Epidermal melanocyte (primary cell): Measurements from ENCODE around the gene ARMH4.

Experiments
- DNase-seq: peaks from one replicate; pipeline ENCODE4 v3.0.0; 2011; ENCODE audit warnings: low spot score; ENCODE audit not compliant: insufficient read length

ARMH4 gene

DNA sequence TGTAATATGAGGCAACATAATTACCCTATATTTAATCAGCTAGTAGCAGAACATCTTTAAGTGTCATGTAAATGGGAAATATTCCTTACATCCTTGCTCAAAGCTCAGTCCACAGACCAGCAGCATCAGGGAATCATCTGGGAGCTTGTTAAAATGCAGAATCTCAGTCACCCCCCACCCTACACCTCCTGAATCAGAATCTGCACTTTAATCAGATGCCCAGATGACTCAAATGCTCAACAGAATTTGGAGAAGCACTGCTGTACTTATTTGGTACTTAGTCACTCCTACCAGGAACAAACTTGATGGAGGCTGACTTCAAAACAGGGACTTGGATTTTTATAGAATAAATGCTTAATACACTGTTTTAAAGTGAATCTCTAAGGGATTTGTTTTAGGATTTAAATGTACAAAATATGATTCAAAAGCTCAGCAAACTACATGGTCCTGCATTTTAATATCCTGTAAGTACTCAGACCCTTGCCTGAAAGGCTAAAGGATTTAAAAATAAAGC, 96.5 kb downstream of the ARMH4 start:
- DNase-seq = no peak

DNA sequence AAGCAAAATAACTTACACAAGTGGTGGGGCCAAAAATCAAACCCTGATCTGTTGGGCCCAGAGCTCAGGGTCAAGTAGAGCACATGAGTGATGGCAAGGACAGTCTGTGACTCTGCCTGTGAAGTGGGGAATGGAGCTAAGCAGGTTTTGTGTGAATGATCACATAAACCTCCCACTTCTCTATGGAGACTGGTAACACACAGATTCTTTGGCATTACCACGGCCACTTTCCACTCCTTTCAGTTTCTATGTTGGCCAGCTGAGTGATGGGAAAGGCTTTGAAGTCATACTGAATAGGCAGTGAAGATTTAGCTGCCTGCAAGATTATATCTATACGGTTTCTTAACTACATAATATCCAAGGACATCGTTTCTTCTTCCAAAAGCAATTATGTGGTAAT, 97.9 kb downstream of the ARMH4 start:
- no peak for DNase-seq

DNA sequence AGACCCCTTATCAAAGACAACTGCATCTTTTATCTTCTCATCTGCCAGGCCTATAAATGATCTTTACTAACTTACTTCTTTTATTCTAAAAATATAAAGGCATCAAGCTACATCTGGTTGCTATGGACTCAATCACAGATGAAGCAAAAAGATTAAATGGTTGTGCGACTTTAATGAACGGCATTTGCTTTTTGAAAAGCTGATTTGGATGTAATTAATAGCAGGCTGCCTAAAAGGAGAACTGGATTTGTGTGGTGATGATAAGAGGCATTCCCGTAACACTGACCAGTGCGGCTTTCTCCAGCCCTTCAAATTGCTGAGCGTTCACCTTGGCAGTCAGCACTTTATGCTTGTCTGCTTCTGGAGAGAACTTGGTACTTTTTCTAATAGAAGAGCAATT, 103.8 kb downstream of the ARMH4 start:
- DNase-seq = no peak

DNA sequence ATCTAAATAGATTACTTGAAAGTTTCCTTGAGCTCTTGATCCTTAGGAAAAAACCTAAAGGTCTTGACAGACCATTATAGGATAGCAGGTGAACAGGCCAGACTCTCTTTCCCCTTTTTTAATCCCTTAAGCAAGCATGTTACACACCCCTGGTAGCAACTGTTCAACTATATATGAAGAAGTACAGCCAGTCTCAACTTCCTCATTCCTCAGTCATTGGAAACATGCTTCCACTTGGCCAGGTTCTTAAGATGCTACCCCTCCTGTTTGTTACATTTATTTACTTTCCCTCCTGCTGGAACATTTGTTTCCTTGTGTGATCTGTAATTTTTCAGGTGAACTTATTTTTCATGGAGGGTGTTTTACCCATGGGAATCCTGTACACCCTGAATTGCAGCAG, 124.1 kb downstream of the ARMH4 start:
- no peak for DNase-seq

DNA sequence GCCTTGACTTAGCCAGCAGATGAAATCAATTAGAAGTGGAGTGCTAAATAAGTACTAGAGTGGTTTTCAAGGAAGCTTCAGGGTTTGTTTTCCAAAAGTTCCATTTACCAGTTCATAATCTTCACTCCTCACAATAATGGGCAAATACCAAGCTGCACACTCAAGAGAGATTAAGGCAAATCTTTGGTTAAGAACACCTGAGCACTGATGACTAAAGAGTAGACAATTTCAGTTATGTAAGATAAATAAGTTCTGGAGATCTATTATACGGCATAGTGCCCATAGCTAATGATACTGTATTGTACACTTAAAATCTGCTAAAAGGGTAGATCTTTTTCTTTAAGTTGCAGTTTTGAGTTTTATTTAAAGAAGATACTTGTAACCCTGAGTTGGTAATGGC, 125.0 kb downstream of the ARMH4 start:
- no peak for DNase-seq

DNA sequence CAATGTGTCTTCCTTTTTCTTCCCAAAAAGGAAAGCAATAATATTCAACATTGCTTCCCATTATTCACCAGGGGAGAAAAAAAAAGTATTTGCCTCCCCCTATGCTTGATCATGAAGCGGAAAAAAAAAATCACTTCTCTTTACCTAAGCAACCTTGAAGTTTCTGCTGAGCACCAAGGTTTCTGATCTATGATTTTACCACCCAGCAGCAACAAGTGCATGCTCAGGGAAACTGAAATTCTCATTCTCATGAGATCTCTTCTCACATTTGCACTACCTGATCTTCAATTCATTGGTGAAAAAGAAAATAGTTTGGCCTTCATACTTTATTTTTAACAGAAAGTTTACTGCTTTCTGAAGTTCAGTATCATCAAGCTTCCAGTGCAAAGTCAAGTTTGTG, 125.8 kb downstream of the ARMH4 start:
- DNase-seq = no peak

DNA sequence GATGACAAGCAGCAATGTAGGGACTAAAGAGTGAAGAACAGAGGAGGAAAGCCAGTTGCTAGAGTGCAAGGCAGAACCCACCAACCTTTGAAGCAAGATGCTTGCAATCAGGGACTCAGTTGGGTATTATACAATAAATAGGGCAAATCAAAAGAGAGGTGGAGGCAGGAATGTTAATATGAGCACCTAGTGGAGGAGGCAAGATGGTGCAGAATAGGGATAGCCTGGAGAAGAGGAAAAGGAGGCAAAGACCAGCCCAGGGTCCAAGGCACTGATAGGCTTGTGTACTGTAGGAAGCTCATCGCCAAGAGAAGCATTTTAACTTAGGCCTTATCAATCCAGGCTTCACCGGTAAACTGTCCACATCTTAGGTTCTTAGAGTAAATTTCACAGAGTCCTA, 137.2 kb downstream of the ARMH4 start:
- no peak for DNase-seq

DNA sequence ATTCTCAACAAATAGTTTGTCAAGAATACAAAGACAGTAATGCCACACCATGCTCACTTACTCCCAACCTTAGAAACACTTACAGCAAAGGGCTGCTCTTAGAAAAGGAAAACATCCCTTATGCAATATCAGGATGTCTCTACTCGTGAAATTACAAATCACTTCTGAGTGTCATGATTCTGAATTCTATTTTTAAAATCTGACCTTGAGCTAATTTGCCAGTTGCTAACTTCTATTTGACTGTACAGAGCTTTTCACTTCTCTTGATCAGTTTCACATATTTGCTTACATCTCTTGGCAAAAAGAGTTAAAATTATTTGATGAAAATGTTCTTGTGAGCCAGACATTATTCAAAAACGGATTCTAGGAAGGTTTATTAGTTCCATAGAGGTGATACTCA, 149.4 kb downstream of the ARMH4 start:
- DNase-seq = no peak

DNA sequence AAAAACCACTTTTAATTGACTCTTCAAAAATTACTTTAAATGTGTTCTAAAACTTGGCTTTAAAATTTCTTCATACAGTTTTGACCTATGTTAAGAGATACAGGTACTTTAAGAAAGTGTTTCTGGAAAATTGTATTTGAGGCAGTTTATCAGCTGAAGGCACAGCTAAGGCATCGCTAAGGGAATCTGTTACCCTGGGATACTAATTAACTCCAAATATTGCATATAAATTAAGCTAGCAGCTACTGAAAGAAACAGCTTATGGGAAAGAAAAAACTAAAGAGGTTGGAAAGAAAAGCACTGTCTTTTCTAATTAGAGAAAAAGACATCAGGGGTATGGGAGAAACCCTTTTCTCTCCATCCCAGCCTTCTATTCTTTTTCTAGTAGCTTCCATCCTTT, 152.0 kb downstream of the ARMH4 start:
- no peak for DNase-seq

DNA sequence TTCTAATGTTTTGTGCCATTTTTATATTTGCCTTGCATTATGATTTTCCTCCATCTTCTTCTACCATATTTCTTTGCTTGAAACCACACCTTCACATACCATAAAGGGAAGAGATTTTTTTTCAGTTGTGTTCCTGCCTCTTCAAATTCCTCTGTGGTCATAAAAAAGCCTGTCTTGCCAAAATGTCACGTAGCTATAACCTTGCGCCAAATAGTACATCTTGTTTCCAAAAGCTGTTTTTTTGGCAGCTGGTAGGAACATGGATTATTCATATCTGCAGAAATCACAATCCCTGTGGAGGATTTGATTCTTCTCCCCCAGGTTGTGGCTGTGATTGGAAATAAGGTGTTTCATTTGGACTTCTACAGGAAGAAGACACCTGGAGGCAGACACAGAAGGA, 152.5 kb downstream of the ARMH4 start:
- no peak for DNase-seq

DNA sequence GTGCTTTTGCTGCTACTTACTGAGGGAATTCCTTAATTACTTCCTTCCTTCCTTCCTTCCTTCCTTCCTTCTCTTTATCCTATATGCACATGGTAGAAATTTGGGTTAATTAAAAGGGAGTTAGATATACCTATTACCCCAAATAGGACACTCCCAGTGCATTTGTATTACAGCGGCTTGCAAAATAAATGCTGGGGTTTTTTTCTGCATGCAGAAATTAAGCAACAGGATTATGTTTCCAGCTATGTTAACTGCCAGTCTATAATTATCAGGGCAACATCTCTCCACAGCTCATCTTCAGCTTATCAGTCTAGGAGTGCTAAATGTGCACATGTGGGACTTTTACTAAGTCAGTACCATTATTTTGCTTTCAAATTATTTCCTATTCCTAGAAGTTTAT, 153.2 kb downstream of the ARMH4 start:
- no peak for DNase-seq

DNA sequence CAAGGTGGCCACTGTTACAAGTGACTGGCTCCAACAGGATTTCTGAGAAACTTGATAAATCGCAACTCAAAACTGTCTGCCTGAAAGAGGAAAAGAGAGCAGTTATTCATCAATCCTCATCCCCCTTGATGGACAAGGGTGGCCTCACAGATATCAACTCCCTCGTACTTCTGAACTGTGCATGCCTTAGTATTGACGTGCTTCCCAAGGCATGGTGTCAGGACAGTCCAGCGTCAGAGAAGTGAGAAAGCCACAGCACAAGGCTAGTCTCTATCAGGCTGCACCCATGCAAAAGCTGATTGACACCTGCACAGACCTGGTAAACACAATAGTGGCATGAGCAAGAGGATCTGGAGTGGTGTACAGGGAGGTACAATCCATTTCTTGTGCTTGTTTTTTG, 160.7 kb downstream of the ARMH4 start:
- DNase-seq = no peak

DNA sequence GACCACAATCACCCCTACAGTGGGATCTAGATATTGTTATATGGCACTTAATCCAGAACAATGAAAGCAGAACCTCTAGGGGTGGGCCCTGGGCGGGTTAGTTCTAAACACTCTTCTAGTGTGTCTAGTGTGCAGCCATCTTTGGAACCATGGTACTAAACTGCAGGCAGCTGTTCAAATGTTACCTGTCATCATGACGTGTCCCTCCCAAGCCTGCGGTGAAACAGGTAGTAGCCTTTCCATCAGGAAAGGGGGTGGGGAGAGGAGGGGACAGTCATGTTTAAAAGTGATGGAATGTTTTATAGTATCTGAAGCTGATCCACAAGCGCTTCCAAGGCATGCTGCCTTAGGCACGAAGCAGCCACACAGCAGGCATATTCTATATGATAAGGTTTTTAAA, 163.6 kb downstream of the ARMH4 start:
- no peak for DNase-seq

DNA sequence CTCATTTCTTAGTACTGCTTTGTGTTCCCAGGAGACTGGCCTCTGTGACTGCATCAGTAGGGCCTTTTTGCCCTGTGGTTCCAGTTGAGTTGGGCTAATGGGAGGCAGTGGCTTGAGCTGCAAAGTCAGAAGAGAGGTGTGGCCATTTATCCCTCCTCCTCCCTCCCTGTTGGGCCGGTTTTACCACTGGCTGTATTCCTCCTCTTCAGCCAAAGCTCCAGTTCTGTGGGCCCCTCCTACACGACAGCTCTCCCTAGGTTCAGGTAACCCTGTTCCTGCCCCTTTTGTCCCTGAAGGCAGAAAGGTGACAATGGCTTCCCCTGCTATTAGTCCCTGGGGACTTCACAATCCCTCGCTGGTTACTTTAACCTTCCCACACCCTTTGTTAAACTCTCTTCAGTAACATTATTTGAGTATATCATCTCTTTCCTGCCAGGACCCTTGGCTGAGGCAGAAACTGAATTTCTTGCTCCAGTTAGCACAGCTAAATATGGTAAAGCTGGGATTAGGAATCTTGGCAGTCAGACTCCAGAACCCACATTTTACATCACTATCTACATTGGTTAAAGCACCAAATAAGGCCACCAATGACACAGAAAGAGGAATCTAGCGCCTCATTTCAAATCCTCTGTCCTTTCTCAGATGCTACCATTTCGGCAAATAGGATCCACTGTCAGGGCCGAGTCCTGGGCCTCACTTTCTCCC, 164.3 kb downstream of the ARMH4 start:
- no peak for DNase-seq

DNA sequence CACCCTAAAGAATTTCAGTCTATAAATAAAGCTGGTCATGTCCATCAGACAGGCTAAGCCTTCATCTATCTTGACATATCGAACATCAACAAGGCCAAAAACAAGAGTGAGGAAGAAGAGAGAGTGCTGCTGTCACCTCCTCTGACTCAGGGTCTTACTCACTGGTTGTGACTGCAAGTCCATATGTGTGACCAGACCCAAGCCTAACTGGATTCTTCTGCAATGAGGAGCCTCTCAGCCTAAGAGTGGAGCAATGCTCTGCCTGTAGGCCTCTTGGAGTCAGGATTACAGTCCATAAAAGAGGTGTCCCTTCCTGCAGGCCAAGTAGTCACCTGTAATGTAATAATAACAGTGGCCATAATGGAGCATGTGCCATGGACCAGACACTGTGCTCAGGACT, 165.0 kb downstream of the ARMH4 start:
- DNase-seq = no peak

DNA sequence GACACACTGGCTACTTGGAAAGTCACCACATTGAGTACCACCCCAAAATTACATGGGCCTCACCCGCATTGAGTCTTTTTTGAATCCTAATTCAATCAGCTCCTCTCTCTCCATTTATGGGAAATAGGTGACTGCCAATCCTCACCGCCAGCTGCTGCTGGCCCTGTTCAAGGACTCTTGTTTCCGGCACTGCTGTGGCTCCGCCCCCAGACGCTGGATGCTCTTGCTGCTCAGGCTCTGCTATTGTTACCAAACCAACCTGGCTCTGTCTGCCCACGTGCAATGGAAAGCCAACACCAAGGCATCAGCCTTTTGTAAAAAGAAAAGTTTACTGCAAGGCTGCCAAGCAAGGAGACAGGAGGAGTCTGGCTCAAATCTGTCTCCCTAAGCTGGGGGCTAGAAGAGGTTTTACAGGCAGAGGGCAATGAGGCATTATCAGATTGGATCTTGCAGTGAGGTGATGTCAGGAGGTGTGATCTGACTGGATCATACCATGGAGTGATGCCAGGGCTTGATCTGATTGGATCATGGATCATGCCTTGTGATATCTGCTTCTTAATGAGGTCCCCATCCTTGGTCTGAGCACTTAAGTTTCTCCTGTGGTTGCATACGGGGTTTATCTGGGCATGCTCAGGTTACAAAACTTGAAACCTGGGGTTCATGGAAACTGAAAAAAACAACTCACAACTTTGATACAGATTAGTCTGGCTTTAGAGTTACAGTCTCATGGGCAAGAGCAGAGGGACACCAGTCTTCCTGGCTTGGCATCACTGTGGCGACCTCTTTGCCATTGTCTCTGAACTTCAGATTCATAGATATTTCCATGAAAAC, 169.0 kb downstream of the ARMH4 start:
- no peak for DNase-seq

DNA sequence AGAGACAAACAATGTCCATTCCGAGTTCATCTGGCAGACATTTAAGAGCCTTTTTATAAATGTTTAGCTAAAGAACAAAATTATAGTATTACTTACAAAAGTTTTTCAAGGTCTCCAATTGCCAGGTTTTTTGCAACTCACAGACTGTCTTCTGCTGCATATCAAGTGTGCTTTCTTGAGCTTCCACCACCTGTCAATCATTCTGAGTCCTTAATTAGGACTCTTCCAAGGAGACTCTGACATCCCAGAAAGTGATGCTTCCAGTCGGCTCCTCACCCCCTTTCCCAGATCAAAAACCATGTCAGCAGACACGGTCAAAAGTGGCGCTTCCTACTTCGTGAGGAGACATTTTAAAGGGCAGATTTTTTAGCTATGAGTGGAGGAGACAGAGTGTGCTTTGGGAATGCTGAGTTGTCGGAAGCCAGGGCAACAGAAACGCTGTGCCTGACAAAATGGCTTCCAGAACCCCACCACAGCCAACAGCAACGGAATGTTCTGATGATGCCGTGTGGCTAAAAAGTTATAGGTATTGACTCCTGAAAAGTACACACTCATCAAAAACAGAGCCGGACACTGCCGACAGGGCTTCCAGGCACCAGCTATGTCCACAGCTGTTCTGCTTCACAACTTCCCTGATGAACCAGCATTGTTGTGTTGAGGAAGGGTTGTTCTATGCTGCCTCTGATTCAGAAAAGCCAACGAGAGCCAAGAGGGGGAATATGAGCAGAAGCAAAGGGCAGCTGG, 170.0 kb downstream of the ARMH4 start:
- no peak for DNase-seq

DNA sequence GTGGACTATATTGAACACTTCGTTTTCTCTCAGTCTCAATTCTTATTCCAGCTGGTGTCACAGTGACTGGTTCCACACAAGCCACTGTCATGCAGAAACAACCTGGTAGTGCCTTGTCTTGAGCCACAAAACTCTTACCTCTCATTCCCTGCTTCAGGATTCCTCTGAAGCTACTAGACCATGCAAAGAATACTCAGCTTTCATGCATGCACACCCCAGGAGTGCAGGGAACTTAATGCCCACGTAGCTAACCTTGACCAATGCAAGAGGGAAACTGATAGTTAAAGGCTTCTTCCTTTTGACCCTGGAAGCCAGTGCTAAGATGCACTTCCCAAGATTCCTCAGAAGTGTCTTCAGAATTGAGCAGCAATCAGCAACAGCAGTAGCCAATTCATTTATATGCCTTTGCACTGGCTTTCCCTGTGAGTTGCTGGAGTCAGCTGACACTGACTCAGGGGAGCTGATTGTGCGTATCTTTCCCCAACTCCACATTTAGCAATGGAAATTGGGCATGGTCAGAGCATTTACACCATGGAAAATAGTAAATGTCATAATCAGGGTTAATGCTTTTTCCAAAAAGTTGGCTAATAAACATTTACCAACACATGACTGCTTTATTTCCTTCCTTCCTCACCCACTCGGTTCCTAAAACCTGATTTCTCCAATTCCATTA, 172.5 kb downstream of the ARMH4 start:
- no peak for DNase-seq

DNA sequence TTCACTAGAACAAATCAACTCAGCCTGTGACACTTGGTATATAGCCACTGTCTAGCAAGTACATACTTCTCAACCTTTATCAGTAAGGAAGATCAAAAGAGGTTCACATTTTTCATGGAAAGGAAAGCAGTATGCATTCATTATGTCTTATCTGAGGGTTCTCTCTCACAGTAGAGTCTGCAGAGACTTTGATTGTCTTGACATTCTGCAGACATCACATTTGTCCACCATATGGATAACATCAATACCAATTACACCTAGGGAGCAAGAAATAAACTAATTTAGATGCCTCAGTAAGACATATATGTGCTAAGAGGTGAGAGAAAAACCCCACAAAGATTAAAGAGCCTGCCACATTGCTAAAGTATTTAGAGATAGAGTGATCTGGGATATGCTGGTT, 175.3 kb downstream of the ARMH4 start:
- no peak for DNase-seq

DNA sequence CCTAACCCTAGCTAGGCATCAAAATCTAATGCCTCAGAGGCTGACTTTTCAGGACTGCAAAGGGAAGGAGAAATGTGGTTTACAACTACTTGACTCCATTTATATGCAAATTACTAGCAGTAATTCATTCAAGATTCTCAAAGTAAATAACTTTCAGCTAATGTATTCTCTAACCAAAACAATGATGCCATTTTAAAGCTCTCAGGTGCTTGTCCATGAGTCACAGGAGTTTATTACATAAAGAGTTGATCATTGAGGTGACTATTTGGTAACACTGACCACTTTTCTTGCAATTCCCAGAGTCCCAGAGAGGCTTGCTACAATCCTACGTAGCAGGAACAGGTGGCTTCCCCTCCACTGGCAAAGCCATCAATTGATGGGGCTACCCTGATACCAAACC, 177.1 kb downstream of the ARMH4 start:
- no peak for DNase-seq

DNA sequence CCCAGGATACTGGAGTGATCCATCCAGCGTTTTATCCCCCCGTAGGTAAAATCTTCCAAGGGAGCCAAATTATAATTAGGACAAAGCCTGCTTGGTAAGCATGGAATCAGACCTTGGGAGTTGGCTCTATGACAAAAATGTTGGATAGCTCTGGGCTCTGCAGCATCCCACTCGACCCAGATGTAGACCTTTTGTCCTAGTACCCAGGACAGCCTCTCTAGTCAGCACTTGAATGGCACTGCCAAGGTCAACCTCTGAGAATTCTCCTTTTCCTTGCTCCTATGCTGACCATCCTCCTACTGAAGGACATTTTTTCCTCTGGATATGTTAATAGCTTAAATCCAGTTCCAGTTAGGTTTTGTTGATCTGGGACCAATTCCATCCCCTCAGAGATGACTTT, 181.4 kb downstream of the ARMH4 start:
- no peak for DNase-seq

DNA sequence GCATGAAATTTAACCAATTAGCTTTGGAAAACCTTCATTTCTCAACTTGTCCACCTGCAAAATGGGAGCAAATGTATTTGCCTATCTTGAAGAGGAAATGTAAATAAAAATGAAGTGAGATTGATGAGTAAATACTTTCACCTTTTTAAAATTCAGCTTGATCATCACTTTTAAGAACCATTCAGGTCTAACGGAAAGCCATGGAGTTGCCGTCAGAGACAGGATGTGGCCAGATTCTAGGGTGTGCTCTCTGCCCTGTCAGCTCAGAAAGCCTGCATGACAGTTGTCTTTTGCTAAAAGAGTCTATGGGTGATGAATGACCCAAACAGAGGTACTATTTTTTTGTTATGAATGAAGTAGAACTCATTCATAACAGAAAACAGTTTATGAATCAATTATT, 181.8 kb downstream of the ARMH4 start:
- no peak for DNase-seq
